PC-3 (cell line): ENCODE data around the gene ATF2. TPM values are rescaled to one million over a fixed set of nuclear protein-coding genes. Genes with fewer than 3 reads are reported as not detected.

Experiments used
- ATAC-seq: fragments of 200-7000 bp; cut with Tn5 transposase; 2 replicates; pipeline ENCODE4 v1.9.1; 2020; ENCODE audit warnings: mild to moderate bottlenecking, moderate library complexity
- BruUV-seq: library from RNA; stranded (reverse); fragments of 400-500 nt; replicated peaks from 2 replicates; lab custom pipeline; 2021; lab: Mats Ljungman, UMichigan
- CTCF ChIA-PET: fragments of 300-600 bp; sonication (Branson Sonifier 250); formaldehyde crosslinking; loops from one replicate; lab custom pipeline; 2022; ENCODE audit warnings: antibody characterized with exemption; lab: Charles Lee
- POLR2A ChIA-PET: fragments of 300-600 bp; sonication (Branson Sonifier 250); formaldehyde crosslinking; loops from one replicate; lab custom pipeline; 2022; ENCODE audit warnings: antibody characterized with exemption; ENCODE audit not compliant: unreplicated experiment; lab: Charles Lee
- DNase-seq: peaks from one replicate; pipeline ENCODE4 v3.0.0-alpha.2; 2015
- H2AFZ ChIP-seq: fragments of 300-600 bp; sonication (generic); 2 replicates; pipeline ENCODE4 v1.6.0; 2016; ENCODE audit warnings: antibody characterized with exemption, low read length
- H3F3A ChIP-seq: fragments of 300-600 bp; sonication (generic); one replicate; pipeline ENCODE4 v1.6.0; 2017; ENCODE audit warnings: antibody characterized with exemption, low read length, control low read depth, mild to moderate bottlenecking; ENCODE audit not compliant: unreplicated experiment
- H3K27ac ChIP-seq: fragments of 300-600 bp; sonication (generic); 2 replicates; pipeline ENCODE4 v1.5.1; 2016; ENCODE audit warnings: mild to moderate bottlenecking, low read length
- H3K27me3 ChIP-seq: fragments of 300-600 bp; sonication (generic); 2 replicates; pipeline ENCODE4 v1.6.1; 2016; ENCODE audit warnings: low read length, mixed read lengths
- H3K36me3 ChIP-seq: fragments of 300-600 bp; sonication (generic); 2 replicates; pipeline ENCODE4 v1.6.1; 2016; ENCODE audit warnings: low read depth, mixed run types, low read length, mixed read lengths
- H3K4me1 ChIP-seq: fragments of 300-600 bp; sonication (generic); 2 replicates; pipeline ENCODE4 v1.5.1; 2016; ENCODE audit warnings: low read length; ENCODE audit not compliant: insufficient read depth
- H3K4me2 ChIP-seq: fragments of 300-600 bp; sonication (generic); 2 replicates; pipeline ENCODE4 v1.6.0; 2016; ENCODE audit warnings: low read length
- H3K4me3 ChIP-seq: fragments of 300-600 bp; sonication (generic); 2 replicates; pipeline ENCODE4 v1.5.1; 2016; ENCODE audit warnings: mild to moderate bottlenecking, low read length, mixed read lengths
- H3K79me2 ChIP-seq: fragments of 300-600 bp; sonication (generic); 2 replicates; pipeline ENCODE4 v1.6.1; 2017; ENCODE audit warnings: low read length, mixed read lengths
- H3K9ac ChIP-seq: fragments of 300-600 bp; sonication (generic); 2 replicates; pipeline ENCODE4 v1.6.0; 2016; ENCODE audit warnings: mild to moderate bottlenecking, low read length
- H3K9me2 ChIP-seq: fragments of 300-600 bp; sonication (generic); replicated peaks from 2 replicates; pipeline ENCODE4 v1.6.1; 2016; ENCODE audit warnings: mixed run types, low read length, mixed read lengths
- H3K9me3 ChIP-seq: fragments of 300-600 bp; sonication (generic); 2 replicates; pipeline ENCODE4 v1.6.1; 2016; ENCODE audit warnings: low read length, mixed read lengths
- H4K20me1 ChIP-seq: fragments of 300-600 bp; sonication (generic); 2 replicates; pipeline ENCODE4 v1.6.1; 2016; ENCODE audit warnings: low read length, mixed read lengths
- EZH2 ChIP-seq: fragments of 300-600 bp; sonication (generic); IDR thresholded peaks from one replicate; pipeline ENCODE4 v1.6.1; 2017; ENCODE audit warnings: antibody characterized with exemption, mild to moderate bottlenecking, low read length; ENCODE audit not compliant: unreplicated experiment
- EZH2phosphoT487 ChIP-seq: fragments of 300-600 bp; sonication (generic); IDR thresholded peaks from 2 replicates; pipeline ENCODE4 v1.6.1; 2018; ENCODE audit warnings: mild to moderate bottlenecking, antibody characterized with exemption, low read length, borderline replicate concordance
- intact Hi-C: fragments of 100-400 bp; cut with micrococcal nuclease; formaldehyde crosslinking; loops from 2 replicates; pipeline ENCODE4 v1.9.0; 2023
- total RNA-seq: library from RNA; depleted of rRNA; stranded (reverse); fragments of >200 nt; gene quantifications from 2 replicates; pipeline ENCODE4 v1.2.3, GENCODE V29; 2014
- TF ChIP-seq, protein P1 (sequence below): fragments of 300-600 bp; sonication (generic); conservative IDR thresholded peaks from 2 replicates; pipeline ENCODE4 v1.5.1; 2017; ENCODE audit warnings: antibody characterized with exemption, low read depth, mild to moderate bottlenecking, low read length

Gene ATF2
- total RNA-seq, 1 experiment from 2014 or later: 12.6 TPM

DNA sequence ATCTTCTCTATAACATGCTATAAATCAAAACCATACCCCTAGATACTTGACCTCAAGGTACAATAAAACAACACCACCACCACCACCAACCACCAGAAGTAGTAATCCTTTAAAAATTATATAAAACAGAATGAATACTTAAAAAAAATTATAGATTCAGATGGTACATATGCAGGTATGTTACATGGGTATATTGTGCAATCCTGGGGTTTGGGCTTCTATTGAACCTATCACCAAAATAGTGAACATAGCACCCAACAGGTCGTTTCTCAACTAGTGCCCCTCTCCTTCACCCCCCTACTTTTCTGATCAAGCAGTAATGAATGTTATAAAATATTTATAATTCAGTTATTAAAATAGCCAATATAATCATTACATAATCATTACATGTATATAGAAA lies 91.7 kb downstream of the ATF2 start:
- TF ChIP-seq EZH2phosphoT487: no peak
- TF ChIP-seq, protein P1, sequence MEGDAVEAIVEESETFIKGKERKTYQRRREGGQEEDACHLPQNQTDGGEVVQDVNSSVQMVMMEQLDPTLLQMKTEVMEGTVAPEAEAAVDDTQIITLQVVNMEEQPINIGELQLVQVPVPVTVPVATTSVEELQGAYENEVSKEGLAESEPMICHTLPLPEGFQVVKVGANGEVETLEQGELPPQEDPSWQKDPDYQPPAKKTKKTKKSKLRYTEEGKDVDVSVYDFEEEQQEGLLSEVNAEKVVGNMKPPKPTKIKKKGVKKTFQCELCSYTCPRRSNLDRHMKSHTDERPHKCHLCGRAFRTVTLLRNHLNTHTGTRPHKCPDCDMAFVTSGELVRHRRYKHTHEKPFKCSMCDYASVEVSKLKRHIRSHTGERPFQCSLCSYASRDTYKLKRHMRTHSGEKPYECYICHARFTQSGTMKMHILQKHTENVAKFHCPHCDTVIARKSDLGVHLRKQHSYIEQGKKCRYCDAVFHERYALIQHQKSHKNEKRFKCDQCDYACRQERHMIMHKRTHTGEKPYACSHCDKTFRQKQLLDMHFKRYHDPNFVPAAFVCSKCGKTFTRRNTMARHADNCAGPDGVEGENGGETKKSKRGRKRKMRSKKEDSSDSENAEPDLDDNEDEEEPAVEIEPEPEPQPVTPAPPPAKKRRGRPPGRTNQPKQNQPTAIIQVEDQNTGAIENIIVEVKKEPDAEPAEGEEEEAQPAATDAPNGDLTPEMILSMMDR: no peak
- TF ChIP-seq EZH2: no peak
- POLR2A ChIA-PET: no interaction called here
- Histone ChIP-seq H3K79me2 (no peaks in the 10 kb centered on the region), H3K27me3 (no peaks in the 10 kb centered on the region), H3K27ac (no peak overlapping the region), H3K9me3 (no peaks in the 10 kb centered on the region), H3K9me2 (no peaks in the 10 kb centered on the region), H3K36me3 (peaks cover 6% of the 10 kb centered on the region; the same call in 1 of the 2 replicates), H3F3A (no peaks in the 10 kb centered on the region), H3K9ac (no peak overlapping the region), H2AFZ (no peak overlapping the region), H3K4me1 (no peaks in the 10 kb centered on the region), H3K4me3 (no peak overlapping the region), H3K4me2 (no peak overlapping the region), H4K20me1 (no peaks in the 10 kb centered on the region)
- BruUV-seq: no TSS peak
- DNase-seq: no peak
- CTCF ChIA-PET: no interaction called here
- intact Hi-C loops: no loop called here
- no peak for ATAC-seq

DNA sequence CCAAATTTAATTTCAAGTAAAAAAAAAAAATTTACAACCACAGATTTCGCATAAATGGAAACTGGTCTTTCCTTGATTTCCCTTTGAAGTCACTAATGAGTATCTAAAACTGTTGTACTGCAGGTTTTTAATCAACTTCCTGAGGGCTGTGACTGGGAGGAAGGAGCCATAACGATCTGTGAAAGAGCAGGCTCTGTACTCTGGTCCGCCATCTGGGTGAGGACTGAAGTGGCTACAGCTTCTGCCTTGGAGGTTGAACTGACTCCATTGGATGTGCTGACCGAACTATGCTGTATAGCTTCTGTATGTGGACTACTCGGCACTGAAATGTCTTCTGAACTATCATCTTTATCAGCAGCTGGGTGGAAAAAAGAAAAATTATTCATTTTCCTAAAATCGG lies 93.5 kb downstream of the ATF2 start:
- peaks cover 6% of the 10 kb centered on the region; the same call in 1 of the 2 replicates for H3K36me3 ChIP-seq
- H3K79me2 ChIP-seq: no peaks in the 10 kb centered on the region
- no peaks in the 10 kb centered on the region for H3K4me1 ChIP-seq
- H3F3A ChIP-seq: no peaks in the 10 kb centered on the region
- no peak for DNase-seq
- TF ChIP-seq, protein P1: no peak
- TF ChIP-seq EZH2phosphoT487 (no peak), EZH2 (no peak)
- no peaks in the 10 kb centered on the region for H3K27me3 ChIP-seq
- no peak for ATAC-seq
- no peak overlapping the region for H2AFZ ChIP-seq
- H4K20me1 ChIP-seq: no peaks in the 10 kb centered on the region
- H3K9me2 ChIP-seq: no peaks in the 10 kb centered on the region
- POLR2A ChIA-PET: no interaction called here
- intact Hi-C loops: no loop called here
- CTCF ChIA-PET: no interaction called here
- no peak overlapping the region for H3K4me2 ChIP-seq
- no peak overlapping the region for H3K9ac ChIP-seq
- H3K27ac ChIP-seq: no peak overlapping the region
- no peaks in the 10 kb centered on the region for H3K9me3 ChIP-seq
- no TSS peak for BruUV-seq
- H3K4me3 ChIP-seq: no peak overlapping the region

DNA sequence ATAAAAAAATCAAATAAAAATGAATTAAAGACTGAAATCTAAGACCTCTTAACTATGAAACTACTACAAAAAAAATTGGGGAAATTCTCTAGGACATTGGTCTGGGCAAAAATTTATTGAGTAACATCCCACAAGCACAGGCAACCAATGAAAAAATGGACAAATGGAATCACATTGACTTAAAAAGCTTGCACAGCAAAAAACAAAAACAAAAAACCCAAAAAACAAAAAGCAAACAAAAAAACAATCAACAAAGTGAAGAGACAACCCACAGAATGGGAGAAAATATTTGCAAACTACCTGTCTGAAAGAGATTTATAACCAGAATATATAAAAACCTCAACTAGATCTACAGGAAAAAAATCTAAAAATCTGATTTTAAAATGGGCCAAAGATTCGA lies 99.5 kb downstream of the ATF2 start:
- intact Hi-C loops: no loop called here
- Histone ChIP-seq H3K4me2 (no peak overlapping the region), H3K4me3 (no peak overlapping the region), H3K9me2 (no peaks in the 10 kb centered on the region), H3F3A (no peaks in the 10 kb centered on the region), H3K9ac (no peak overlapping the region), H2AFZ (no peak overlapping the region), H3K9me3 (no peaks in the 10 kb centered on the region), H3K27ac (no peak overlapping the region), H4K20me1 (no peaks in the 10 kb centered on the region), H3K79me2 (no peaks in the 10 kb centered on the region), H3K36me3 (no peaks in the 10 kb centered on the region), H3K4me1 (no peaks in the 10 kb centered on the region), H3K27me3 (no peaks in the 10 kb centered on the region)
- DNase-seq (no peak), ATAC-seq (no peak)
- POLR2A ChIA-PET: no interaction called here
- TF ChIP-seq EZH2 (no peak), EZH2phosphoT487 (no peak)
- TF ChIP-seq, protein P1: no peak
- CTCF ChIA-PET: no interaction called here
- BruUV-seq: no TSS peak
